Skin of body (tissue), 2 donors: ENCODE data around the gene SRRM5. TPM values are rescaled to one million over a fixed set of nuclear protein-coding genes. Genes with fewer than 3 reads are reported as not detected.
"Not testable (repeated sequence)": the region's sequence is repeated elsewhere in the genome, so short reads cannot be mapped to it uniquely, and the experiment has no call there.

Experiments used
- DNase-seq: peaks from one replicate; lab custom pipeline; 2025; lab: John Stamatoyannopoulos, UW
- total RNA-seq: library from RNA; depleted of rRNA; stranded (reverse); fragments of >200 nt; gene quantifications from one replicate; pipeline ENCODE4 v1.2.3, GENCODE V29; 2014

Gene SRRM5
- not detected for total RNA-seq

- DNase-seq = no peak
Observed at GRCh38 chr19:43611788-43612187, at the start of gene SRRM5. SRRM5 (plus strand) TSS chr19:43612088; CDS start chr19:43612122, 34 bp downstream.

- no peak for DNase-seq
Observed at GRCh38 chr19:43562226-43562697, 49.6 kb upstream of the SRRM5 start.

- no peak for DNase-seq
Observed at GRCh38 chr19:43562698-43563241, 49.1 kb upstream of the SRRM5 start.

GRCh38 chr19:43563816-43564457 is 48.0 kb upstream of the SRRM5 start:
- no peak for DNase-seq

GRCh38 chr19:43564800-43565199 is 47.1 kb upstream of the SRRM5 start:
- DNase-seq = no peak

- DNase-seq = no peak
Observed at GRCh38 chr19:43569657-43570056, 42.2 kb upstream of the SRRM5 start.

GRCh38 chr19:43570174-43570791 is 41.6 kb upstream of the SRRM5 start:
- DNase-seq = no peak

GRCh38 chr19:43572171-43572588 is 39.7 kb upstream of the SRRM5 start:
- DNase-seq = no peak

- no peak for DNase-seq
Observed at GRCh38 chr19:43574424-43575155, 37.3 kb upstream of the SRRM5 start.

GRCh38 chr19:43575156-43575950 is 36.5 kb upstream of the SRRM5 start, which contains the start of the genes PINLYP and XRCC1:
PINLYP (plus strand) TSS chr19:43575801; CDS start chr19:43577192, 1,391 bp downstream.
XRCC1 (minus strand) TSS chr19:43575527; CDS start chr19:43575458, 69 bp downstream.
- peak; percentile 99 for DNase-seq

GRCh38 chr19:43575955-43576878 is 35.7 kb upstream of the SRRM5 start:
- DNase-seq = no peak

GRCh38 chr19:43578787-43579186 is 33.1 kb upstream of the SRRM5 start:
- no peak for DNase-seq

GRCh38 chr19:43581467-43581866 is 30.4 kb upstream of the SRRM5 start:
- no peak for DNase-seq

GRCh38 chr19:43582495-43582894 is 29.4 kb upstream of the SRRM5 start:
- DNase-seq = no peak

- DNase-seq = no peak
Observed at GRCh38 chr19:43584484-43584883, 27.4 kb upstream of the SRRM5 start.

GRCh38 chr19:43586346-43586745 is 25.5 kb upstream of the SRRM5 start:
- no peak for DNase-seq

- not testable (repeated sequence) for DNase-seq
Observed at GRCh38 chr19:43587029-43587428, 24.9 kb upstream of the SRRM5 start.

- DNase-seq = no peak
Observed at GRCh38 chr19:43589277-43589676, 22.6 kb upstream of the SRRM5 start.

- no peak for DNase-seq
Observed at GRCh38 chr19:43589678-43590077, 22.2 kb upstream of the SRRM5 start.
